Renal cortex interstitium (tissue), 11 donors: ENCODE results near the gene ELAPOR1. TPM values are rescaled to one million over a fixed set of nuclear protein-coding genes. Genes with fewer than 3 reads are reported as not detected.
"Not testable (repeated sequence)": the region's sequence is repeated elsewhere in the genome, so short reads cannot be mapped to it uniquely, and the experiment has no call there.

Source experiments
- DNase-seq, 11 donors: peaks; one replicate each; pipeline ENCODE4 v3.0.0-alpha.2; 2013; ENCODE audit warnings: low read depth in 9 of 11, low spot score in 4 of 11; ENCODE audit errors: extremely low read depth in 1 of 11
- polyA plus RNA-seq, 3 donors: library from polyadenylated mRNA; unstranded; fragments of 120-200 nt; gene quantifications; one replicate each; pipeline ENCODE4 v1.2.1, GENCODE V29; 2013; ENCODE audit not compliant: insufficient read length in 3 of 3

The ELAPOR1 gene
- polyA plus RNA-seq, 3 donors: 1.4 to 1.9 (median 1.5) TPM

- no peak for DNase-seq
These were observed 19.2 kb downstream of the ELAPOR1 start for GRCh38 chr1:109133002-109133706.

GRCh38 chr1:109133815-109134214 lies 19.9 kb downstream of the ELAPOR1 start:
- DNase-seq: no peak

GRCh38 chr1:109134423-109134822 lies 20.5 kb downstream of the ELAPOR1 start:
- DNase-seq: no peak

- DNase-seq: no peak
These were observed 22.0 kb downstream of the ELAPOR1 start for GRCh38 chr1:109135940-109136339.

- no peak for DNase-seq
These were observed 22.9 kb downstream of the ELAPOR1 start for GRCh38 chr1:109136766-109137165.

- DNase-seq: no peak
These were observed 24.0 kb downstream of the ELAPOR1 start for GRCh38 chr1:109137958-109138357.

GRCh38 chr1:109138358-109138757 lies 24.4 kb downstream of the ELAPOR1 start:
- no peak for DNase-seq

- no peak for DNase-seq
These were observed 26.5 kb downstream of the ELAPOR1 start for GRCh38 chr1:109140392-109140791.

GRCh38 chr1:109142260-109142659 lies 28.3 kb downstream of the ELAPOR1 start:
- no peak for DNase-seq

GRCh38 chr1:109142725-109143124 lies 28.8 kb downstream of the ELAPOR1 start:
- not testable (repeated sequence) for DNase-seq

GRCh38 chr1:109148987-109149561 lies 35.2 kb downstream of the ELAPOR1 start:
- DNase-seq: no peak

- no peak for DNase-seq
These were observed 36.1 kb downstream of the ELAPOR1 start for GRCh38 chr1:109149874-109150601.

GRCh38 chr1:109151146-109151990 lies 37.5 kb downstream of the ELAPOR1 start:
- DNase-seq: no peak

- DNase-seq: no peak
These were observed 38.3 kb downstream of the ELAPOR1 start for GRCh38 chr1:109152196-109152595.

- DNase-seq: no peak
These were observed 43.0 kb downstream of the ELAPOR1 start for GRCh38 chr1:109156916-109157385.

GRCh38 chr1:109158433-109158832 lies 44.5 kb downstream of the ELAPOR1 start:
- DNase-seq: no peak

- DNase-seq: no peak
These were observed 45.4 kb downstream of the ELAPOR1 start for GRCh38 chr1:109159326-109159725.

- no peak for DNase-seq
These were observed 46.3 kb downstream of the ELAPOR1 start for GRCh38 chr1:109160071-109160840.
